Breast epithelium (tissue), 4 donors: ENCODE measurements around the gene FHIT. TPM values are rescaled to one million over a fixed set of nuclear protein-coding genes. Genes with fewer than 3 reads are reported as not detected.

ENCODE experiments used
- DNase-seq, 2 donors: peaks; one replicate each; pipeline ENCODE4 v3.0.0-alpha.2; 2019; ENCODE audit warnings: low spot score in 2 of 2
- H3K27ac ChIP-seq, 2 donors: fragments of 200-600 bp; sonication (generic) in 1 of 2; one replicate each; pipeline ENCODE4 v1.5.1; 2016 to 2019; ENCODE audit warnings: mild to moderate bottlenecking in 1 of 2
- H3K27me3 ChIP-seq, 2 donors: fragments of 200-600 bp; sonication (generic) in 1 of 2; one replicate each; pipeline versions ENCODE4 v1.5.1 to v1.6.0; 2017 to 2019; ENCODE audit warnings: control low read depth in 1 of 2, mild to moderate bottlenecking in 1 of 2
- H3K36me3 ChIP-seq: fragments of 200-600 bp; one replicate; pipeline ENCODE4 v1.5.1; 2019
- H3K4me1 ChIP-seq, 2 donors: fragments of 200-600 bp; sonication (generic); one replicate each; pipeline ENCODE4 v1.5.1; 2016 to 2019; ENCODE audit warnings: control low read depth in 1 of 2
- H3K4me3 ChIP-seq, 3 donors: fragments of 200-600 bp; sonication (generic); 1 replicate in 2 of 3; 2 replicates in 1 of 3; pipeline ENCODE4 v1.5.1; 2016 to 2019; ENCODE audit warnings: mild to moderate bottlenecking in 3 of 3, moderate library complexity in 2 of 3
- H3K9me3 ChIP-seq, 2 donors: fragments of 200-600 bp; sonication (generic) in 1 of 2; one replicate each; pipeline ENCODE4 v1.5.1; 2016 to 2019; ENCODE audit warnings: control low read depth in 1 of 2
- CTCF ChIP-seq, 3 donors: fragments of 450-650 bp; IDR thresholded peaks; one replicate each; pipeline ENCODE4 v1.5.1; 2016 to 2017; ENCODE audit warnings: antibody characterized with exemption in 3 of 3, mild to moderate bottlenecking in 3 of 3, moderate library complexity in 3 of 3
- POLR2A ChIP-seq: fragments of 450-650 bp; IDR thresholded peaks from one replicate; pipeline ENCODE4 v1.6.1; 2016; ENCODE audit warnings: antibody characterized with exemption, mild to moderate bottlenecking, moderate library complexity
- POLR2AphosphoS5 ChIP-seq, 3 donors: sonication (generic); formaldehyde crosslinking; IDR thresholded peaks; one replicate each; pipeline ENCODE4 v1.6.1; 2017; ENCODE audit warnings: antibody characterized with exemption in 3 of 3
- intact Hi-C: fragments of 100-400 bp; cut with DNase I; formaldehyde crosslinking; loops from one replicate; pipeline ENCODE4 v1.15.1; 2023; ENCODE audit warnings: low total_unique reads
- total RNA-seq, 3 donors: library from RNA; depleted of rRNA; stranded (reverse); fragments of >200 nt; gene quantifications; one replicate each; pipeline ENCODE4 v1.1.0, GENCODE V29; 2016

FHIT gene
- total RNA-seq, 3 donors from 2014 or later: 9.0 to 19.2 (median 17.7) TPM

- TF ChIP-seq POLR2AphosphoS5 (IDR thresholded peaks at IDR 0.05): no peak
- no peak for TF ChIP-seq POLR2A
- TF ChIP-seq CTCF (IDR thresholded peaks at IDR 0.05): no peak
- intact Hi-C loops: no loop called here
- Histone ChIP-seq H3K4me3 (no peak overlapping the region), H3K4me1 (no peaks in the 10 kb centered on the region), H3K9me3 (no peaks in the 10 kb centered on the region), H3K36me3 (no peaks in the 10 kb centered on the region), H3K27ac (no peak overlapping the region), H3K27me3 (no peaks in the 10 kb centered on the region)
- DNase-seq: no peak
These were observed 547.1 kb downstream of the FHIT start for GRCh38 chr3:60703956-60704736.

GRCh38 chr3:60703008-60703407, 548.2 kb downstream of the FHIT start:
- Histone ChIP-seq H3K36me3 (no peaks in the 10 kb centered on the region), H3K4me1 (no peaks in the 10 kb centered on the region), H3K9me3 (no peaks in the 10 kb centered on the region), H3K27me3 (no peaks in the 10 kb centered on the region), H3K4me3 (no peak overlapping the region), H3K27ac (no peak overlapping the region)
- intact Hi-C loops: no loop called here
- TF ChIP-seq CTCF (IDR thresholded peaks at IDR 0.05): no peak
- TF ChIP-seq POLR2AphosphoS5 (IDR thresholded peaks at IDR 0.05): no peak
- TF ChIP-seq POLR2A: no peak
- no peak for DNase-seq

- TF ChIP-seq POLR2A: no peak
- TF ChIP-seq POLR2AphosphoS5 (IDR thresholded peaks at IDR 0.05): no peak
- TF ChIP-seq CTCF (IDR thresholded peaks at IDR 0.05): no peak
- Histone ChIP-seq H3K27me3 (no peaks in the 10 kb centered on the region), H3K27ac (no peak overlapping the region), H3K4me1 (no peaks in the 10 kb centered on the region), H3K9me3 (no peaks in the 10 kb centered on the region), H3K4me3 (no peak overlapping the region), H3K36me3 (no peaks in the 10 kb centered on the region)
- intact Hi-C loops: no loop called here
- DNase-seq: no peak
These were observed 553.1 kb downstream of the FHIT start for GRCh38 chr3:60698117-60698516.

GRCh38 chr3:60697132-60697531, 554.1 kb downstream of the FHIT start:
- Histone ChIP-seq H3K27ac (no peak overlapping the region), H3K9me3 (peaks cover 0 to 7% of the 10 kb centered on the region in 2 donors), H3K4me1 (no peaks in the 10 kb centered on the region), H3K36me3 (no peaks in the 10 kb centered on the region), H3K27me3 (no peaks in the 10 kb centered on the region), H3K4me3 (no peak overlapping the region)
- intact Hi-C loops: no loop called here
- no peak for TF ChIP-seq POLR2A
- TF ChIP-seq CTCF (IDR thresholded peaks at IDR 0.05): no peak
- no peak for TF ChIP-seq POLR2AphosphoS5 (IDR thresholded peaks at IDR 0.05)
- no peak for DNase-seq

GRCh38 chr3:60696428-60697125, 554.7 kb downstream of the FHIT start:
- Histone ChIP-seq H3K36me3 (no peaks in the 10 kb centered on the region), H3K4me1 (no peaks in the 10 kb centered on the region), H3K27me3 (no peaks in the 10 kb centered on the region), H3K4me3 (no peak overlapping the region), H3K9me3 (peaks cover 0 to 7% of the 10 kb centered on the region in 2 donors), H3K27ac (no peak overlapping the region)
- DNase-seq: no peak
- intact Hi-C loops: no loop called here
- no peak for TF ChIP-seq CTCF (IDR thresholded peaks at IDR 0.05)
